Peyer's patch (tissue), 4 donors: ENCODE data around the gene ZBTB16. TPM values are rescaled to one million over a fixed set of nuclear protein-coding genes. Genes with fewer than 3 reads are reported as not detected.
A peak's percentile ranks its signal among the peaks of the same experiment; 100 is the strongest.

ENCODE experiments used
- DNase-seq, 3 donors: peaks; one replicate each; pipeline ENCODE4 v3.0.0-alpha.2; 2017 to 2019
- H3K27ac ChIP-seq, 4 donors: fragments of 200-600 bp; sonication (generic); one replicate each; pipeline ENCODE4 v1.5.1; 2016 to 2019
- H3K27me3 ChIP-seq, 2 donors: fragments of 200-600 bp; sonication (generic); one replicate each; pipeline ENCODE4 v1.5.1; 2019
- H3K36me3 ChIP-seq, 3 donors: fragments of 200-600 bp; sonication (generic); one replicate each; pipeline ENCODE4 v1.5.1; 2016 to 2019
- H3K4me1 ChIP-seq, 4 donors: fragments of 200-600 bp; sonication (generic); one replicate each; pipeline ENCODE4 v1.5.1; 2016 to 2019
- H3K4me3 ChIP-seq, 4 donors: fragments of 200-600 bp; sonication (generic); 1 replicate in 3 of 4; 2 replicates in 1 of 4; pipeline ENCODE4 v1.5.1; 2016 to 2019; ENCODE audit warnings: mild to moderate bottlenecking in 1 of 4
- H3K9me3 ChIP-seq, 4 donors: fragments of 200-600 bp; sonication (generic); one replicate each; pipeline ENCODE4 v1.5.1; 2016 to 2019; ENCODE audit warnings: mild to moderate bottlenecking in 1 of 4
- CTCF ChIP-seq, 6 experiments: fragments of 450-650 bp in 4 of 6; fragments of 200-600 bp in 2 of 6; sonication (generic) in 1 of 6; IDR thresholded peaks; one replicate each; pipeline ENCODE4 v1.5.1; 2017 to 2019; ENCODE audit warnings: antibody characterized with exemption in 6 of 6, mild to moderate bottlenecking in 3 of 6, moderate library complexity in 1 of 6
- POLR2A ChIP-seq, 2 donors: fragments of 450-650 bp; IDR thresholded peaks; one replicate each; pipeline ENCODE4 v1.5.1; 2017; ENCODE audit warnings: antibody characterized with exemption in 2 of 2, mild to moderate bottlenecking in 2 of 2, moderate library complexity in 2 of 2
- total RNA-seq, 4 donors: library from RNA; depleted of rRNA; stranded (reverse); fragments of >200 nt; gene quantifications; one replicate each; pipeline ENCODE4 v1.1.0, GENCODE V29; 2016

Gene ZBTB16
- total RNA-seq, 4 donors from 2014 or later = 84.8 to 257 (median 155) TPM

- Histone ChIP-seq H3K4me1 (peaks cover 0 to 51% (median 0%) of the 10 kb centered on the region in 4 donors), H3K36me3 (peaks cover 0 to 30% (median 0%) of the 10 kb centered on the region in 3 donors), H3K27me3 (no peaks in the 10 kb centered on the region), H3K4me3 (no peak overlapping the region), H3K9me3 (no peaks in the 10 kb centered on the region), H3K27ac (peak overlapping the region in 1 of 4 donors; percentile 21)
- TF ChIP-seq POLR2A (IDR thresholded peaks at IDR 0.05) (no peak), CTCF (IDR thresholded peaks at IDR 0.05) (no peak)
- no peak for DNase-seq
Observed at GRCh38 chr11:114089748-114090147, 30.2 kb downstream of the ZBTB16 start.

GRCh38 chr11:114090225-114090910 is 30.9 kb downstream of the ZBTB16 start:
- no peaks in the 10 kb centered on the region for H3K9me3 ChIP-seq
- no peaks in the 10 kb centered on the region for H3K27me3 ChIP-seq
- TF ChIP-seq POLR2A (IDR thresholded peaks at IDR 0.05) (no peak), CTCF (IDR thresholded peaks at IDR 0.05) (no peak)
- H3K4me1 ChIP-seq = peaks cover 0 to 46% (median 0%) of the 10 kb centered on the region in 4 donors
- DNase-seq = no peak
- H3K36me3 ChIP-seq = peaks cover 0 to 30% (median 0%) of the 10 kb centered on the region in 3 donors
- H3K27ac ChIP-seq = peak overlapping the region in 1 of 4 donors; percentile 21
- H3K4me3 ChIP-seq = no peak overlapping the region

- H3K9me3 ChIP-seq = no peaks in the 10 kb centered on the region
- TF ChIP-seq CTCF (IDR thresholded peaks at IDR 0.05) = no peak
- no peak overlapping the region for H3K4me3 ChIP-seq
- peaks cover 0 to 30% (median 0%) of the 10 kb centered on the region in 3 donors for H3K36me3 ChIP-seq
- H3K27me3 ChIP-seq = no peaks in the 10 kb centered on the region
- DNase-seq = no peak
- H3K27ac ChIP-seq = no peak overlapping the region
- H3K4me1 ChIP-seq = peaks cover 0 to 40% (median 0%) of the 10 kb centered on the region in 4 donors
Observed at GRCh38 chr11:114090976-114091375, 31.5 kb downstream of the ZBTB16 start.

- Histone ChIP-seq H3K27ac (no peak overlapping the region), H3K4me3 (no peak overlapping the region), H3K9me3 (no peaks in the 10 kb centered on the region), H3K36me3 (peaks cover 0 to 30% (median 0%) of the 10 kb centered on the region in 3 donors), H3K4me1 (peaks cover 0 to 36% (median 0%) of the 10 kb centered on the region in 4 donors), H3K27me3 (no peaks in the 10 kb centered on the region)
- DNase-seq = no peak
- no peak for TF ChIP-seq CTCF (IDR thresholded peaks at IDR 0.05)
- TF ChIP-seq POLR2A (IDR thresholded peaks at IDR 0.05) = no peak
Observed at GRCh38 chr11:114091516-114092397, 32.2 kb downstream of the ZBTB16 start.

GRCh38 chr11:114092478-114092877 is 33.0 kb downstream of the ZBTB16 start:
- no peak overlapping the region for H3K27ac ChIP-seq
- TF ChIP-seq CTCF (IDR thresholded peaks at IDR 0.05) = no peak
- no peak for TF ChIP-seq POLR2A (IDR thresholded peaks at IDR 0.05)

More at GRCh38 chr11:114092478-114092877, 33.0 kb downstream of the ZBTB16 start:
- no peak for DNase-seq
- Histone ChIP-seq H3K4me1 (peaks cover 0 to 36% (median 0%) of the 10 kb centered on the region in 4 donors), H3K36me3 (peaks cover 0 to 27% (median 0%) of the 10 kb centered on the region in 3 donors), H3K27me3 (no peaks in the 10 kb centered on the region), H3K4me3 (no peak overlapping the region), H3K9me3 (no peaks in the 10 kb centered on the region)
